Keratinocyte (primary cell): ENCODE measurements around the gene TTN.

Experiments
- CTCF ChIP-seq, 3 experiments: IDR thresholded peaks in 1 of 3; conservative IDR thresholded peaks in 1 of 3; optimal IDR thresholded peaks in 1 of 3; 2 replicates in 2 of 3; 3 replicates in 1 of 3; pipeline versions ENCODE3 to v1.5.1; 2011; ENCODE audit warnings: low read length in 3 of 3, mild to moderate bottlenecking in 3 of 3, moderate library complexity in 2 of 3, control low read depth in 1 of 3, inconsistent platforms in 1 of 3; ENCODE audit not compliant: insufficient read depth in 2 of 3; ENCODE audit errors: extremely low read depth in 1 of 3
- EZH2 ChIP-seq: IDR thresholded peaks from one replicate; pipeline ENCODE4 v1.6.1; 2012; ENCODE audit warnings: inconsistent platforms, mild to moderate bottlenecking, low read length, moderate library complexity

- TF ChIP-seq EZH2 (no peak), CTCF (optimal IDR thresholded peaks at IDR 0.05 in 1 of 3, IDR thresholded peaks at IDR 0.05 in 1 of 3, conservative IDR thresholded peaks at IDR 0.05 in 1 of 3; ENCODE audit: extremely low read depth in 1 of 3, insufficient read depth in 2 of 3, low read length in 3 of 3) (no peak)
Measured at GRCh38 chr2:178632729-178633128, 174.5 kb downstream of the TTN start.
